HepG2 (cell line): ENCODE results near the gene NRN1L. TPM values are rescaled to one million over a fixed set of nuclear protein-coding genes. Genes with fewer than 3 reads are reported as not detected.

Experiments used
- EED ChIP-seq: sonication (generic); formaldehyde crosslinking; IDR thresholded peaks from 2 replicates; pipeline ENCODE4 v1.5.0; 2020; ENCODE audit warnings: mild to moderate bottlenecking, missing genetic modification reagents
- FOXK2 ChIP-seq: fragments of 450-650 bp; IDR thresholded peaks from 2 replicates; pipeline ENCODE4 v1.6.1; 2016
- MAFK ChIP-seq, 2 experiments: IDR thresholded peaks in 1 of 2; conservative IDR thresholded peaks in 1 of 2; 2 replicates each; pipeline ENCODE4 v1.6.1; 2011; ENCODE audit warnings: improper control_type of control experiment in 2 of 2, low read length in 2 of 2
- NR2F2 ChIP-seq: IDR thresholded peaks from 2 replicates; pipeline ENCODE4 v1.6.1; 2012; ENCODE audit warnings: low read depth, inconsistent platforms, borderline replicate concordance
- PCBP2 ChIP-seq: fragments of 200-400 bp; formaldehyde crosslinking; optimal IDR thresholded peaks from 2 replicates; pipeline ENCODE3; 2018; ENCODE audit warnings: low read length, low read depth; ENCODE audit not compliant: poor library complexity, severe bottlenecking
- SSRP1 ChIP-seq: IDR thresholded peaks from 2 replicates; pipeline ENCODE4 v1.6.1; 2016; ENCODE audit warnings: control low read depth
- ZNF562 ChIP-seq: sonication (generic); formaldehyde crosslinking; IDR thresholded peaks from 2 replicates; pipeline ENCODE4 v1.8.0; 2022; ENCODE audit warnings: missing genetic modification reagents, borderline replicate concordance
- ZNF644 ChIP-seq: IDR thresholded peaks from 2 replicates; pipeline ENCODE4 v1.6.1; 2016; ENCODE audit warnings: low read depth
- ZNF672 ChIP-seq: sonication (generic); formaldehyde crosslinking; IDR thresholded peaks from 2 replicates; pipeline ENCODE4 v1.8.1; 2022; ENCODE audit warnings: missing genetic modification reagents
- ZNF709 ChIP-seq: sonication (generic); formaldehyde crosslinking; IDR thresholded peaks from 2 replicates; pipeline ENCODE4 v1.5.0; 2020; ENCODE audit warnings: mild to moderate bottlenecking, missing genetic modification reagents
- ZNF761 ChIP-seq: sonication (generic); formaldehyde crosslinking; conservative IDR thresholded peaks from 2 replicates; pipeline ENCODE4 v1.4.0; 2020; ENCODE audit warnings: mild to moderate bottlenecking, missing genetic modification reagents
- polyA plus RNA-seq, 8 experiments: library from polyadenylated mRNA; depleted of rRNA in 3 of 8; stranded (reverse) in 7 of 8; unstranded in 1 of 8; fragments of >200 nt; fragmentation: Illumina TruSeq in 4 of 8; extraction: Trizol in 4 of 8; gene quantifications; 2 replicates each; pipeline versions ENCODE4 v1.2.1 to v1.2.3, GENCODE V29; 2011 to 2016; ENCODE audit warnings: low read depth in 4 of 8, missing spikeins in 1 of 8, mixed read lengths in 1 of 8; ENCODE audit not compliant: insufficient read depth in 1 of 8
- total RNA-seq, 5 experiments: library from RNA; depleted of rRNA; stranded (reverse); fragments of >200 nt; fragmentation: Illumina TruSeq; extraction: Trizol; gene quantifications; 2 replicates each; pipeline ENCODE4 v1.2.3, GENCODE V29; 2016; ENCODE audit warnings: low read depth in 1 of 5
- TF ChIP-seq, protein P1 (sequence below), 2 experiments: sonication (generic) in 1 of 2; formaldehyde crosslinking in 1 of 2; IDR thresholded peaks; 2 replicates each; pipeline versions ENCODE4 v1.4.0 to v1.6.1; 2018 to 2020; ENCODE audit warnings: missing genetic modification reagents in 2 of 2, borderline replicate concordance in 1 of 2, low read depth in 1 of 2, mild to moderate bottlenecking in 1 of 2, missing biosample characterization in 1 of 2
- TF ChIP-seq, protein P2 (sequence below): sonication (generic); formaldehyde crosslinking; IDR thresholded peaks from 2 replicates; pipeline ENCODE4 v1.4.0; 2020; ENCODE audit warnings: missing genetic modification reagents, mild to moderate bottlenecking, borderline replicate concordance
- TF ChIP-seq, protein P3 (sequence below): sonication (generic); formaldehyde crosslinking; IDR thresholded peaks from 2 replicates; pipeline ENCODE4 v1.4.0; 2020; ENCODE audit warnings: mild to moderate bottlenecking, missing genetic modification reagents
- TF ChIP-seq, protein P4 (sequence below): sonication (generic); formaldehyde crosslinking; IDR thresholded peaks from 2 replicates; pipeline ENCODE4 v1.4.0; 2020; ENCODE audit warnings: missing genetic modification reagents
- TF ChIP-seq, protein P5 (sequence below): sonication (generic); formaldehyde crosslinking; IDR thresholded peaks from 2 replicates; pipeline ENCODE4 v1.5.0; 2020; ENCODE audit warnings: missing genetic modification reagents
- TF ChIP-seq, protein P6 (sequence below): sonication (generic); formaldehyde crosslinking; IDR thresholded peaks from 2 replicates; pipeline ENCODE4 v1.5.0; 2020; ENCODE audit warnings: mild to moderate bottlenecking, missing genetic modification reagents

Gene NRN1L
- total and polyA plus RNA-seq, 2 of the 13 experiments (the other 11 are each of a cell fraction or from before 2014, with no cell fraction given), result 0.53 to 1.2 TPM

DNA sequence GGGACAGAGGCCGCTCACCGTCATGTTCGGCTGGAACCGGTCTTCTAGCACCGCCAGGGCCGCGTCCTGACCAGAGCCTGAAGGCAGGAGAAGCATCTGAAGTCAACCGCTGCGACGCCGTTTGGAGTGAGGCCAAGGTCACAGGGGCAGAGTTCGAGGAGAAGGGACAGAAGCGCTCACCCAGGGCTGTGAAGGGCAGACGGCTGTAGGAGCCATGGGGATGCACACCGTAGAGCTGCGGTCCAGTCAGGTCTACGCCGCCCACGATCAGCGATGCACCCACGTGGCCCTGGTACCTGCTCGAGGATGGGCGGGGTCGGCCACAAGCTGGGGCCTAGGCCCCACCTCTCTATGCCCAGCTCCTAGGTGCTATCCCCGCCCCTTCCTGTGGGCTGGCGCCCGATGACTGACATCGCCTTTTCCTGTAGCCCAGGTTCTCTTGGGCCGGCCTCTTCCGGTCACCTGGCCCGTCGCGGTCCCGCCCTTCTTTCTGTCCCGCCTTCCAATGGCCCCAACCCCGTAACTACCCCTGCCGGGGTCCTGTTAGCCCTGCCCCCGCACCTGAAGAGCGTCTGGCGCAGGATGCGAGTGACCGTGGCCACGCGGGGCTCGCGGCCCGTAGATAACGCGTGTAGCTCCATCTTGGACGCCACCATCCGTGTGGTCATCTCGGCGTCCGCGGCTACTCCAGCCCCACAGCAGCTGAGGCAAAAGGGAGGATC, 50.9 kb downstream of the NRN1L start (continued):
- TF ChIP-seq, protein P1, sequence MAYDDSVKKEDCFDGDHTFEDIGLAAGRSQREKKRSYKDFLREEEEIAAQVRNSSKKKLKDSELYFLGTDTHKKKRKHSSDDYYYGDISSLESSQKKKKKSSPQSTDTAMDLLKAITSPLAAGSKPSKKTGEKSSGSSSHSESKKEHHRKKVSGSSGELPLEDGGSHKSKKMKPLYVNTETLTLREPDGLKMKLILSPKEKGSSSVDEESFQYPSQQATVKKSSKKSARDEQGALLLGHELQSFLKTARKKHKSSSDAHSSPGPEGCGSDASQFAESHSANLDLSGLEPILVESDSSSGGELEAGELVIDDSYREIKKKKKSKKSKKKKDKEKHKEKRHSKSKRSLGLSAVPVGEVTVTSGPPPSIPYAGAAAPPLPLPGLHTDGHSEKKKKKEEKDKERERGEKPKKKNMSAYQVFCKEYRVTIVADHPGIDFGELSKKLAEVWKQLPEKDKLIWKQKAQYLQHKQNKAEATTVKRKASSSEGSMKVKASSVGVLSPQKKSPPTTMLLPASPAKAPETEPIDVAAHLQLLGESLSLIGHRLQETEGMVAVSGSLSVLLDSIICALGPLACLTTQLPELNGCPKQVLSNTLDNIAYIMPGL (CRISPR knock-in tag; IDR thresholded peaks at IDR 0.05; ENCODE audit: borderline replicate concordance in 1 of 2, low read depth in 1 of 2), result peak; percentile 67 to 70; a peak in 3 of 4 replicates
- TF ChIP-seq ZNF709 (peak; percentile 92), ZNF761 (CRISPR knock-in tag) (peak; percentile 96), FOXK2 (peak; percentile 59; the same call in 1 of the 2 replicates), SSRP1 (no peak; the same call in 1 of the 2 replicates), EED (CRISPR knock-in tag) (no peak), PCBP2 (peak; percentile 2), ZNF562 (CRISPR knock-in tag) (no peak), MAFK (conservative IDR thresholded peaks at IDR 0.05 in 1 of 2, IDR thresholded peaks at IDR 0.05 in 1 of 2; ENCODE audit: low read length in 2 of 2) (no peak), NR2F2 (no peak), ZNF644 (no peak), ZNF672 (no peak)
- TF ChIP-seq, protein P2, sequence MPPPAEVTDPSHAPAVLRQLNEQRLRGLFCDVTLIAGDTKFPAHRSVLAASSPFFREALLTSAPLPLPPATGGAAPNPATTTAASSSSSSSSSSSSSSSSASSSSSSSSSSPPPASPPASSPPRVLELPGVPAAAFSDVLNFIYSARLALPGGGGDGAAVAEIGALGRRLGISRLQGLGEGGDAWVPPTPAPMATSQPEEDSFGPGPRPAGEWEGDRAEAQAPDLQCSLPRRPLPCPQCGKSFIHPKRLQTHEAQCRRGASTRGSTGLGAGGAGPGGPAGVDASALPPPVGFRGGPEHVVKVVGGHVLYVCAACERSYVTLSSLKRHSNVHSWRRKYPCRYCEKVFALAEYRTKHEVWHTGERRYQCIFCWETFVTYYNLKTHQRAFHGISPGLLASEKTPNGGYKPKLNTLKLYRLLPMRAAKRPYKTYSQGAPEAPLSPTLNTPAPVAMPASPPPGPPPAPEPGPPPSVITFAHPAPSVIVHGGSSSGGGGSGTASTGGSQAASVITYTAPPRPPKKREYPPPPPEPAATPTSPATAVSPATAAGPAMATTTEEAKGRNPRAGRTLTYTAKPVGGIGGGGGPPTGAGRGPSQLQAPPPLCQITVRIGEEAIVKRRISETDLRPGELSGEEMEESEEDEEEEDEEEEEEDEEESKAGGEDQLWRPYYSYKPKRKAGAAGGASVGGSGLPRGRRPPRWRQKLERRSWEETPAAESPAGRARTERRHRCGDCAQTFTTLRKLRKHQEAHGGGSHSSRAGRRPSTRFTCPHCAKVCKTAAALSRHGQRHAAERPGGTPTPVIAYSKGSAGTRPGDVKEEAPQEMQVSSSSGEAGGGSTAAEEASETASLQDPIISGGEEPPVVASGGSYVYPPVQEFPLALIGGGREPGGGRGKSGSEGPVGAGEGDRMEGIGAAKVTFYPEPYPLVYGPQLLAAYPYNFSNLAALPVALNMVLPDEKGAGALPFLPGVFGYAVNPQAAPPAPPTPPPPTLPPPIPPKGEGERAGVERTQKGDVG (CRISPR knock-in tag), result no peak
- TF ChIP-seq, protein P3, sequence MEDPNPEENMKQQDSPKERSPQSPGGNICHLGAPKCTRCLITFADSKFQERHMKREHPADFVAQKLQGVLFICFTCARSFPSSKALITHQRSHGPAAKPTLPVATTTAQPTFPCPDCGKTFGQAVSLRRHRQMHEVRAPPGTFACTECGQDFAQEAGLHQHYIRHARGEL (CRISPR knock-in tag), result no peak; the same call in 1 of the 2 replicates
- TF ChIP-seq, protein P4, sequence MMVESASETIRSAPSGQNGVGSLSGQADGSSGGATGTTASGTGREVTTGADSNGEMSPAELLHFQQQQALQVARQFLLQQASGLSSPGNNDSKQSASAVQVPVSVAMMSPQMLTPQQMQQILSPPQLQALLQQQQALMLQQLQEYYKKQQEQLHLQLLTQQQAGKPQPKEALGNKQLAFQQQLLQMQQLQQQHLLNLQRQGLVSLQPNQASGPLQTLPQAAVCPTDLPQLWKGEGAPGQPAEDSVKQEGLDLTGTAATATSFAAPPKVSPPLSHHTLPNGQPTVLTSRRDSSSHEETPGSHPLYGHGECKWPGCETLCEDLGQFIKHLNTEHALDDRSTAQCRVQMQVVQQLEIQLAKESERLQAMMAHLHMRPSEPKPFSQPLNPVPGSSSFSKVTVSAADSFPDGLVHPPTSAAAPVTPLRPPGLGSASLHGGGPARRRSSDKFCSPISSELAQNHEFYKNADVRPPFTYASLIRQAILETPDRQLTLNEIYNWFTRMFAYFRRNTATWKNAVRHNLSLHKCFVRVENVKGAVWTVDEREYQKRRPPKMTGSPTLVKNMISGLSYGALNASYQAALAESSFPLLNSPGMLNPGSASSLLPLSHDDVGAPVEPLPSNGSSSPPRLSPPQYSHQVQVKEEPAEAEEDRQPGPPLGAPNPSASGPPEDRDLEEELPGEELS, result peak; percentile 9; the same call in 1 of the 2 replicates
- TF ChIP-seq, protein P5, sequence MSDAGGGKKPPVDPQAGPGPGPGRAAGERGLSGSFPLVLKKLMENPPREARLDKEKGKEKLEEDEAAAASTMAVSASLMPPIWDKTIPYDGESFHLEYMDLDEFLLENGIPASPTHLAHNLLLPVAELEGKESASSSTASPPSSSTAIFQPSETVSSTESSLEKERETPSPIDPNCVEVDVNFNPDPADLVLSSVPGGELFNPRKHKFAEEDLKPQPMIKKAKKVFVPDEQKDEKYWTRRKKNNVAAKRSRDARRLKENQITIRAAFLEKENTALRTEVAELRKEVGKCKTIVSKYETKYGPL (CRISPR knock-in tag), result 0 out of 2 replicates have a peak, but pooled peaks have one; percentile 66
- TF ChIP-seq, protein P6, sequence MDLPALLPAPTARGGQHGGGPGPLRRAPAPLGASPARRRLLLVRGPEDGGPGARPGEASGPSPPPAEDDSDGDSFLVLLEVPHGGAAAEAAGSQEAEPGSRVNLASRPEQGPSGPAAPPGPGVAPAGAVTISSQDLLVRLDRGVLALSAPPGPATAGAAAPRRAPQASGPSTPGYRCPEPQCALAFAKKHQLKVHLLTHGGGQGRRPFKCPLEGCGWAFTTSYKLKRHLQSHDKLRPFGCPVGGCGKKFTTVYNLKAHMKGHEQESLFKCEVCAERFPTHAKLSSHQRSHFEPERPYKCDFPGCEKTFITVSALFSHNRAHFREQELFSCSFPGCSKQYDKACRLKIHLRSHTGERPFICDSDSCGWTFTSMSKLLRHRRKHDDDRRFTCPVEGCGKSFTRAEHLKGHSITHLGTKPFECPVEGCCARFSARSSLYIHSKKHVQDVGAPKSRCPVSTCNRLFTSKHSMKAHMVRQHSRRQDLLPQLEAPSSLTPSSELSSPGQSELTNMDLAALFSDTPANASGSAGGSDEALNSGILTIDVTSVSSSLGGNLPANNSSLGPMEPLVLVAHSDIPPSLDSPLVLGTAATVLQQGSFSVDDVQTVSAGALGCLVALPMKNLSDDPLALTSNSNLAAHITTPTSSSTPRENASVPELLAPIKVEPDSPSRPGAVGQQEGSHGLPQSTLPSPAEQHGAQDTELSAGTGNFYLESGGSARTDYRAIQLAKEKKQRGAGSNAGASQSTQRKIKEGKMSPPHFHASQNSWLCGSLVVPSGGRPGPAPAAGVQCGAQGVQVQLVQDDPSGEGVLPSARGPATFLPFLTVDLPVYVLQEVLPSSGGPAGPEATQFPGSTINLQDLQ (CRISPR knock-in tag), result peak; percentile 85
